Heart left ventricle (tissue), 13 donors: ENCODE data around the gene CYSRT1.
"Not testable (repeated sequence)": the region's sequence is repeated elsewhere in the genome, so short reads cannot be mapped to it uniquely, and the experiment has no call there.

Experiments
- CTCF ChIP-seq, 12 donors: fragments of 200-600 bp; sonication (generic) in 4 of 12; IDR thresholded peaks; one replicate each; pipeline versions ENCODE4 v1.5.0 to v1.8.0; 2018 to 2022; ENCODE audit warnings: antibody characterized with exemption in 12 of 12, mild to moderate bottlenecking in 5 of 12
- POLR2A ChIP-seq, 2 donors: fragments of 450-650 bp; IDR thresholded peaks; one replicate each; pipeline ENCODE4 v1.6.1; 2017; ENCODE audit warnings: antibody characterized with exemption in 2 of 2, mild to moderate bottlenecking in 2 of 2, moderate library complexity in 2 of 2
- donor health status: ischemic (EF 13 %, LVEDD 7.1; RV severe dilation, severe dysfunction).
- donor health status: DM: no; HTN: yes; CAD: no.
- donor health status: DM: no; HTN: no; CAD: no.
- donor health status: ischemic (EF 25% LVEDD 6.9; RV normal size, moderate dysfunction).
- donor health status: ischemic (EF 25% LVEDD 5.7; RV mildly dilated, moderate dysfunction).
- donor health status: ischemic (EF 35%, LVEDD 5.7; RV mildly dilated, moderate dysfunction).
- donor health status: nonischemic (EF 11% LVEDD 7.7; RV severe dilation, severe dysfunction).
- donor health status: DM: yes; HTN: yes; CAD: no.
- donor health status: PGD.
- donor health status: ischemic (EF 29% LVEDD 5.4; RV normal size, mild dysfunction).
- donor health status: nonischemic (EF 23%, LVEDD 6.1; RV moderate dilation, normal function).

- not testable (repeated sequence) for TF ChIP-seq POLR2A (IDR thresholded peaks at IDR 0.05)
- peak; percentile 38 to 58 (median 50) for TF ChIP-seq CTCF (IDR thresholded peaks at IDR 0.05)
Measured at GRCh38 chr9:137262173-137262908, 37.4 kb downstream of the CYSRT1 start.
